Memory B cell (primary cell): Measurements from ENCODE around the gene SYNE3.

Experiments
- ATAC-seq: fragments of 150-1000 bp; cut with Tn5 transposase; 2 replicates; pipeline ENCODE4 v1.10.0; 2021; ENCODE audit warnings: low read depth, mild to moderate bottlenecking, moderate library complexity
- DNase-seq, 2 donors: peaks; one replicate each; pipeline ENCODE4 v3.0.0; 2022; ENCODE audit warnings: low spot score in 2 of 2
- H3K27ac Mint-ChIP-seq: one replicate; pipeline ENCODE4 v1.8.0; 2022; ENCODE audit warnings: mild to moderate bottlenecking, moderate library complexity, mixed read lengths
- H3K27me3 Mint-ChIP-seq: one replicate; pipeline ENCODE4 v1.8.0; 2022; ENCODE audit warnings: mixed read lengths
- H3K36me3 Mint-ChIP-seq: one replicate; pipeline ENCODE4 v1.8.0; 2022; ENCODE audit warnings: mild to moderate bottlenecking, mixed read lengths
- H3K4me1 Mint-ChIP-seq: one replicate; pipeline ENCODE4 v1.8.0; 2022; ENCODE audit warnings: mixed read lengths
- H3K4me3 Mint-ChIP-seq: one replicate; pipeline ENCODE4 v1.8.0; 2022; ENCODE audit warnings: mild to moderate bottlenecking, moderate library complexity, mixed read lengths
- H3K9me3 Mint-ChIP-seq: one replicate; pipeline ENCODE4 v1.8.0; 2022; ENCODE audit warnings: mixed read lengths

Gene SYNE3

GRCh38 chr14:95488376-95489213, 27.9 kb downstream of the SYNE3 start:
- H3K27me3 Mint-ChIP-seq: no peaks in the 10 kb centered on the region

GRCh38 chr14:95487669-95488084, 28.8 kb downstream of the SYNE3 start:
- Mint-ChIP-seq H3K36me3 (peaks cover 12% of the 10 kb centered on the region), H3K27me3 (no peaks in the 10 kb centered on the region), H3K9me3 (no peaks in the 10 kb centered on the region), H3K4me3 (peak overlapping the region; percentile 33), H3K27ac (peak overlapping the region; percentile 77), H3K4me1 (peaks cover 65% of the 10 kb centered on the region)
- DNase-seq: no peak
- ATAC-seq: no peak

More at GRCh38 chr14:95488376-95489213, 27.9 kb downstream of the SYNE3 start:
- no peak for DNase-seq
- no peak for ATAC-seq
- peaks cover 12% of the 10 kb centered on the region for H3K36me3 Mint-ChIP-seq
- H3K4me3 Mint-ChIP-seq: peak overlapping the region; percentile 5
- peaks cover 58% of the 10 kb centered on the region for H3K4me1 Mint-ChIP-seq
- H3K27ac Mint-ChIP-seq: peak overlapping the region; percentile 77
- H3K9me3 Mint-ChIP-seq: no peaks in the 10 kb centered on the region

- Mint-ChIP-seq H3K9me3 (no peaks in the 10 kb centered on the region), H3K27ac (peak overlapping the region; percentile 77), H3K36me3 (peaks cover 10% of the 10 kb centered on the region), H3K4me1 (peaks cover 61% of the 10 kb centered on the region), H3K27me3 (no peaks in the 10 kb centered on the region), H3K4me3 (peak overlapping the region; percentile 74)
- ATAC-seq: peak; percentile 99
- DNase-seq: peak; percentile 39 to 65
Measured at GRCh38 chr14:95486875-95487668, 29.4 kb downstream of the SYNE3 start.

DNA sequence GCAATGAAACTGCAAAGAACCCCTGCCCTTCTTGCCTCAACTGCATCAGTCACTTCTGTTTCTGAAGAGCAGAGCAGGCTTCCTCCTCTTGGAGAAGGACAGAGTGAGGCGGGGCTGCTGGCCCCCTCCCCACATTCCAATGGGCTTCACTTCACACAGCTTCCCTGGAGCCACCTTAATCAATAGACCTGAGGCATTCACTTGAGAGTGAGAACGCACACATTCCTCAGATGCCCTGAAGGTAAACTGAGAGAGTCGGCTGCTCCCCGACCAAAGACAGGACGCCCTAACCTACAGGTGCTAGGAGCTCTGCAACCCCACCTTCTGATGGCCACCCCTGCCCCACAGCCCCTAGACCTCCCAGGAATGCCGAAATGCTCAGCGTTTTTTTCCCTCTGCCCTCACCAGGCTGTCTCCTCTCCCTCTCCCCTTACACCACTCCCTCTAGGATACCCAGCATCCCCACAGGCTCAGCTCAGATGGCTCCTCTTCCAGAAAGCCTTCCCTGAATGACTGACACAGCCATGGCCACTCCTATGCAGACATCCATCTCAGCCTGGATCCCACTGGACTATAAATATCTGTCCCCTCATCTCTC, 31.1 kb downstream of the SYNE3 start:
- Mint-ChIP-seq H3K36me3 (peaks cover 10% of the 10 kb centered on the region), H3K9me3 (no peaks in the 10 kb centered on the region), H3K4me1 (peaks cover 60% of the 10 kb centered on the region), H3K27ac (peak overlapping the region; percentile 77), H3K4me3 (no peak overlapping the region), H3K27me3 (no peaks in the 10 kb centered on the region)
- ATAC-seq: no peak
- no peak for DNase-seq

DNA sequence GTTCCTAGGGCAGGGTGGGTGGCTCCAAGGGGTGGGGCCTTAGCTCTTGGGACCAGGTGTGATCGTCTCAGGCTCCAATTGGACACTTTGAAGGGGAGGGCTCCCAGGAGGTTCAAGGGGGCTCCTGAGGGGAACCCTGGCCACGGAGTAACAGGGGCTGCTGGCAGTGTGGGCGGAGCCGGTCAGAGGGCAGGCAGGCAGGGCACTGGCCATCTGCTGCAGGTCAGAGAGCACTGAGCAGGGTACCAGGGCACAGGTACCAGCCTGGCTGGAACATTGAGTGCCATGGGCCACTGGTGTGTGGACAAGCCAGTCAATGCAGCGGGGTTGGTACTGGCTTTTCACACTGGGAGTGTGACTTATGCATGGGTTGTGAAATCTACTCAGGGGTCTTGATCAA, 32.2 kb downstream of the SYNE3 start:
- ATAC-seq (no peak), DNase-seq (no peak)
- H3K36me3 Mint-ChIP-seq: peaks cover 10% of the 10 kb centered on the region
- H3K27ac Mint-ChIP-seq: peak overlapping the region; percentile 67
- H3K27me3 Mint-ChIP-seq: no peaks in the 10 kb centered on the region
- no peaks in the 10 kb centered on the region for H3K9me3 Mint-ChIP-seq
- H3K4me3 Mint-ChIP-seq: no peak overlapping the region
- peaks cover 69% of the 10 kb centered on the region for H3K4me1 Mint-ChIP-seq

DNA sequence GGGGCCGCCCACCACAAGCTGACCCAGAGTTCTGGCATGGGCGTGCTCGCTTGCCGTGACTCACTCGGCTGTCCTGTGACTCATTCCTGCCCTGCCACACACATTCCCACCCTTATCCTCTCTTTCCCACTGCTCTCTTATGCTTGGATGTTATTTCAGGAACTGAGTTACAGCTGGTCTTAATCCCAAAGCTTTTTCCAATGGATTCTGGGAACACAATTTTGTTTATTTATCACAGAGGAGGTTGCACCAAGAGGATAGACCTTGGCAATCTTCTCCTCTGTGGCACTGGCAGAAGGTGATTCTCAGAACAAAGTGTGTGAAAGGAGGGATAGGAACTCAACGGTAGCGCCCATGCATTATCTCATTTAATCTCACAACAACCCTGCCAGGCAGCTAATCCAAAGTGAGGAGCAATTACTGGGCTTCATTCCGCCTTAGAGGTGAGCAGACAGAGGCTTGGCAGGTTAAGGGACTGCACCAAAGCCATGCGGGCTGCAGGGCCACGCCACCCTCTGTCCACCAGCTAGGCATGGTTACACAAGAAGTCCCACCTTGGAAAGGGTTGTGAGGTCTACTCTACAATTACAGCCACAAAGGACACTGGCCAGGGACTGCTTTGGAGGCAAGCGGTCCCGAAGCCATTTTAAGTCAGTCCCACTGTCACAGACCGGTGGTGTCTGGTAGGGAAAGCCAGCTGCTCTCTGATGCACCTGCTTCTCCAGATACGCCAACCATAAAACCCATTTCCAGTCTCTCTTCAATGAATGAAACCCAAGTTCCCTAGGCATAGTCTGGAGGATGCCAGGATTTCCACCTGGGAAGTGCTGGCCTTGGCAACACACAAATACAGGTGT, 32.9 kb downstream of the SYNE3 start:
- Mint-ChIP-seq H3K27ac (peak overlapping the region; percentile 84), H3K4me3 (peak overlapping the region; percentile 42), H3K27me3 (no peaks in the 10 kb centered on the region), H3K4me1 (peaks cover 65% of the 10 kb centered on the region), H3K9me3 (no peaks in the 10 kb centered on the region), H3K36me3 (peaks cover 10% of the 10 kb centered on the region)
- DNase-seq: no peak
- ATAC-seq: no peak

- Mint-ChIP-seq H3K4me1 (peaks cover 61% of the 10 kb centered on the region), H3K4me3 (no peak overlapping the region), H3K27ac (peak overlapping the region; percentile 84), H3K36me3 (peaks cover 10% of the 10 kb centered on the region), H3K9me3 (no peaks in the 10 kb centered on the region), H3K27me3 (no peaks in the 10 kb centered on the region)
- ATAC-seq (no peak), DNase-seq (no peak)
Measured at GRCh38 chr14:95482627-95483308, 33.7 kb downstream of the SYNE3 start.

- peaks cover 50% of the 10 kb centered on the region for H3K4me1 Mint-ChIP-seq
- H3K9me3 Mint-ChIP-seq: no peaks in the 10 kb centered on the region
- H3K4me3 Mint-ChIP-seq: no peak overlapping the region
- DNase-seq: no peak
- peak overlapping the region; percentile 98 for H3K27ac Mint-ChIP-seq
- no peak for ATAC-seq
- H3K27me3 Mint-ChIP-seq: no peaks in the 10 kb centered on the region
- peaks cover 10% of the 10 kb centered on the region for H3K36me3 Mint-ChIP-seq
Measured at GRCh38 chr14:95481391-95482022, 34.9 kb downstream of the SYNE3 start.

DNA sequence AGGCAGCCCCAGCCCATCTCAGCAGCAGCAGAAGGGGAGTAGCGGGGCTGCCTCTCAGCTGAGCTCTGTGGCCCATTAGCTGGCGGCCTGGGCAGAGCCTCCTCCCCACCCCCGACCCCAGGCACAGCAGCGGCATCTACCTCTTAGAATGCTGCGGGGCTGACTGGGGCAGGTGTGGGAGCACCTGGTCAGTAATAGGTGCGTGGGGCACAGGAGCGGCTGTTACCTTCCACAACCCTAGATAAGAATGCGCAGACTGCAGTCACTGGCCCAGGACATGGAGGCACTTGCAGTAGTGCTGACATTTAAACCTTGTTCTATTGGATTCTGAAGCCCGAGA, 35.6 kb downstream of the SYNE3 start:
- no peak overlapping the region for H3K4me3 Mint-ChIP-seq

GRCh38 chr14:95480109-95480886, 36.2 kb downstream of the SYNE3 start:
- DNase-seq (peak; percentile 36 to 38), ATAC-seq (peak; percentile 98)
- H3K27ac Mint-ChIP-seq: peak overlapping the region; percentile 98
- H3K36me3 Mint-ChIP-seq: peaks cover 15% of the 10 kb centered on the region
- peaks cover 38% of the 10 kb centered on the region for H3K4me1 Mint-ChIP-seq
- H3K4me3 Mint-ChIP-seq: peak overlapping the region; percentile 69
- no peaks in the 10 kb centered on the region for H3K9me3 Mint-ChIP-seq
- H3K27me3 Mint-ChIP-seq: no peaks in the 10 kb centered on the region

More for the DNA sequence above, 35.6 kb downstream of the SYNE3 start:
- Mint-ChIP-seq H3K27ac (peak overlapping the region; percentile 98), H3K36me3 (peaks cover 15% of the 10 kb centered on the region), H3K9me3 (no peaks in the 10 kb centered on the region), H3K4me1 (peaks cover 43% of the 10 kb centered on the region), H3K27me3 (no peaks in the 10 kb centered on the region)
- DNase-seq (no peak), ATAC-seq (no peak)

DNA sequence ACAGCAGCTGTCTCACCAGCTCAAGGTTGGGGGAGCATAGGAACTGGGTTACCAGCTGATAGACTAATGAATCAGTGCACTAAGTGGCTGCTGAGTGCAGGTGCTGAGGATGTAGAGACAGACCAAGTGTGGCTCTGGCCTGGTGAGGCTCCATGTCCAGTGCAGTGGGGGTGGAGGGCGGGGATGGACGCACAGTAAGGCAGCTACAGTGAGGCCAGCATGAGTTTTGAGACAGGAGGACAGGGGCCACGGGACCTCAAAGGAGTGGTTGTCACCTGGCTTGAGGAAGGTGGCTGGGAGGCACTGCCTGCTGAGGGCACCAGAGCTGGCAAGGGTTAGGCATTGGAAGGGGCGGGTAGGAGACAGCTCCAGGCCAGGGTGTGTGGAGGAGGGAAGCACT, 37.0 kb downstream of the SYNE3 start:
- Mint-ChIP-seq H3K9me3 (no peaks in the 10 kb centered on the region), H3K4me1 (peaks cover 36% of the 10 kb centered on the region), H3K27me3 (no peaks in the 10 kb centered on the region), H3K27ac (peak overlapping the region; percentile 98), H3K36me3 (peaks cover 15% of the 10 kb centered on the region), H3K4me3 (peak overlapping the region; percentile 19)
- ATAC-seq: no peak
- no peak for DNase-seq

DNA sequence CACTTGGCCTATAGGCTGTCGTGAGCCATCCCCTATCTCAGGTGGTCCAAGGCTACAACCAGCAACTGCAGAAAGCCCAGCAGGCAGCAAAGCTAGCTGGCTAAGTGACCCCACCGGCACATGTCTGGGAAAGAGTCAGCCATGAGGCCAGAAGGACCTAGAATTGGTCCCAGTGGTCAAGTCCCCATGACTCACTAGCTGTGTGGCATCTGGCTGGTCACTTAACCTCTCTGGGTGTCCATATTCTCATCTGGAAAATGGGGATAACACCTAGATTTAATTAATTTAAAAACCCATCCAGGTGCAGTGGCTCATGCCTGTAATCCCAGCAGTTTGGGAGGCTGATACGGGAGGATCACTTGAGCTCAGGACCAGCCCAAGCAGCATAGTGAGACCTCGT, 37.6 kb downstream of the SYNE3 start:
- no peak overlapping the region for H3K4me3 Mint-ChIP-seq
- H3K27ac Mint-ChIP-seq: no peak overlapping the region
- H3K27me3 Mint-ChIP-seq: no peaks in the 10 kb centered on the region
- ATAC-seq: no peak
- H3K36me3 Mint-ChIP-seq: peaks cover 17% of the 10 kb centered on the region
- H3K9me3 Mint-ChIP-seq: no peaks in the 10 kb centered on the region
- peaks cover 36% of the 10 kb centered on the region for H3K4me1 Mint-ChIP-seq
- no peak for DNase-seq
